Skeletal muscle satellite cell (primary cell): ENCODE results near the gene RETREG3.

ENCODE experiments used
- H3K27me3 ChIP-seq: 2 replicates; pipeline ENCODE4 v1.7.0; 2013; ENCODE audit warnings: low read length; ENCODE audit not compliant: control insufficient read depth, insufficient read depth
- H3K36me3 ChIP-seq: 2 replicates; pipeline ENCODE4 v1.7.0; 2013; ENCODE audit warnings: mild to moderate bottlenecking, control low read depth, low read length; ENCODE audit not compliant: insufficient read depth
- H3K4me1 ChIP-seq: 2 replicates; pipeline ENCODE4 v1.7.0; 2013; ENCODE audit warnings: low read length; ENCODE audit not compliant: control insufficient read depth, insufficient read depth
- H3K4me2 ChIP-seq: 2 replicates; pipeline ENCODE4 v1.7.0; 2013; ENCODE audit warnings: mild to moderate bottlenecking, low read length
- H3K4me3 ChIP-seq: 2 replicates; pipeline ENCODE4 v1.7.0; 2013; ENCODE audit warnings: low read length
- H3K9ac ChIP-seq: 2 replicates; pipeline ENCODE4 v1.7.0; 2013; ENCODE audit warnings: mild to moderate bottlenecking, low read depth, low read length, moderate library complexity
- H3K9me3 ChIP-seq: replicated peaks from 2 replicates; pipeline ENCODE4 v1.7.0; 2013; ENCODE audit warnings: mild to moderate bottlenecking, control low read depth, low read length

The RETREG3 gene

DNA sequence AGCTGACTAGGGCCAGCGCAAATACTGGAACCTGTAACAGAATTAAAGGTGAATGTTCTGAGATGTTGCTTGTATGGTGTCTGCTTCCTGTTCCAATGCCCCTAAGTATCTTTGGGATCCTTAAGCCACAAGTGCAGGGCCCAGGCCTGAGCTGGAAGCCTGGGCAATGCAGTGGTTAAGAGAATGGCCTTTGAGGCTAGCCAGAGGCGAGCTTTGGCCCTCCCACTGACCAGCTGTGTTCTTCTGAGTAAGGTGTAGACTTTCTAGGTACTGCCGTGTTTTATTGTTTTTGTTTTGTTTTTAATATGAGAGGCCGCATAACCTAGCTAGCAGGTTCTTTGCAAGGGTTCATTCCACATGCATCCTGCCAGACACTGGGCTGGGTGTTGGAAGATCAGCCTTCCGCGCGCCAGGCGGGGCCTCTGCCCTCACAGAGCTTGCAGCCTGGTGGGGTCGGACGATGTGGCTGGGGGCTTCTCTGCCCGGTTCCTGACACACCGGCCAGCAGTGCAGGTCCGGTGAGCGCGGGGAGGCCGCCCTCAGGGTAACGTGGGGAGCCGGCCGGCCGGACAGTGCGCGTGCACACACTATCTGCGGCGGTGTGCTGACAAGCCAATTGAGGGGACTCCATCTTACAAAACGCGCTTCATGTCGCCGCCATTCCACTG lies 42.8 kb downstream of the RETREG3 start:
- Histone ChIP-seq H3K4me3 (peak overlapping the region; percentile 92), H3K36me3 (peaks cover 56% of the 10 kb centered on the region), H3K4me2 (peak overlapping the region; percentile 94), H3K9ac (peak overlapping the region; percentile 89), H3K4me1 (peaks cover 46% of the 10 kb centered on the region), H3K27me3 (no peaks in the 10 kb centered on the region), H3K9me3 (no peaks in the 10 kb centered on the region)

DNA sequence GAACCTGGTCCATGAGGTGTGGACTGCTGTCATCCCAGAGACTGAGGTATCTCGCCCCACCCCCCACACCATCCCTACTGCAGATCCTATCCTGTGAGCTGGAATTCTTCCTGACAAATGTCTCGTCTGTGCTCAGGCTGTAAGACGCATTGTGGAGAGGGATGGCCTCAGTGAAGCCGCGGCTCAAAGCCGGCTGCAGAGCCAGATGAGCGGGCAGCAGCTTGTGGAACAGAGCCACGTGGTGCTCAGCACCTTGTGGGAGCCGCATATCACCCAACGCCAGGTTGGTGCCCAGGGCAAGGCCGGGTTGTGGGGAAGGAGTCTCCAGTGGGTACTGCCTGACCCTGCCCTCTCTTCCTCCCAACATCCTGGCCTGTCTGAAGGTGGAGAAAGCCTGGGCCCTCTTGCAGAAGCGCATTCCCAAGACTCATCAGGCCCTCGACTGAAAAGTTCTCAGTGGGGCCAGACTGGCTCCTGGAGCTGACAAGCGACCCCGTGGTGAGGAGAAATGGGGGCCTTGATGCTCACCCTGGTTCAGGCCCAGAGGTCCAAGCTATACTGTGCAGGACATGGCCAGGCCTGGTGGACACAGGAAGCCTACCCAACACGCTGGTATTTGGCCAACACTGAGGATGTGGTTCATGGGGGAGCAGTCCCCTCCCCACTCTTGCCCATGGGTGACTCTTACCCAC lies 43.5 kb downstream of the RETREG3 start:
- Histone ChIP-seq H3K27me3 (no peaks in the 10 kb centered on the region), H3K4me1 (peaks cover 48% of the 10 kb centered on the region), H3K4me3 (no peak overlapping the region), H3K9me3 (no peaks in the 10 kb centered on the region), H3K9ac (no peak overlapping the region), H3K4me2 (no peak overlapping the region), H3K36me3 (peaks cover 50% of the 10 kb centered on the region)

DNA sequence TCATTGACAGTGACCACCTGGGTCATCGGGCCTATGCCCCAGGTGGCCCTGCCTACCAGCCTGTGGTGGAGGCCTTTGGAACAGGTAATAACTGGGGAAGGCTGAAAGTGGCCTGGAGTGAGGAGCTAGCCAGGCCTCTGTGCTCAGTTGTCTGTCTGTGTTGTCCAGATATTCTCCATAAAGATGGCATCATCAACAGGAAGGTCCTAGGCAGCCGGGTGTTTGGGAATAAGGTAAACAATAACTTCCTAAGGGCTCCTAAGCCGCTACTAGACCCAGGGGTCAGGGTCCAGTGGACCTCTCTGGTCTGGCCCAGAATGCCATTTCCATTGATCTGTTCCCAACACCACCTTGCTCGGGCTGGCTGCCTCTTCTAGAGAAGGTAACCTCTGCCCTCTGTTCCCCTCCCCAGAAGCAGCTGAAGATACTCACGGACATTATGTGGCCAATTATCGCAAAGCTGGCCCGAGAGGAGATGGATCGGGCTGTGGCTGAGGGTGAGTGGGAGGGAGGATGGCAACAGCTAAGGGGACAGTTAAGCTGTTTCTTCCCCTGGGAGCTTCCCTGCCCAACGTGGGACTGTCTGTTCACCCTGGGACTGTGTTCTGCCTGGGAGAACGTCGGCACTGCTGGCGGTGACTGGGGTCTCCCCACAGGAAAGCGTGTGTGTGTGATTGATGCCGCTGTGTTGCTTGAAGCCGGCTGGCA lies 44.2 kb downstream of the RETREG3 start:
- peaks cover 49% of the 10 kb centered on the region for H3K4me1 ChIP-seq
- H3K4me3 ChIP-seq: no peak overlapping the region
- no peak overlapping the region for H3K9ac ChIP-seq
- no peaks in the 10 kb centered on the region for H3K9me3 ChIP-seq
- no peak overlapping the region for H3K4me2 ChIP-seq
- H3K27me3 ChIP-seq: no peaks in the 10 kb centered on the region
- H3K36me3 ChIP-seq: peaks cover 45% of the 10 kb centered on the region

DNA sequence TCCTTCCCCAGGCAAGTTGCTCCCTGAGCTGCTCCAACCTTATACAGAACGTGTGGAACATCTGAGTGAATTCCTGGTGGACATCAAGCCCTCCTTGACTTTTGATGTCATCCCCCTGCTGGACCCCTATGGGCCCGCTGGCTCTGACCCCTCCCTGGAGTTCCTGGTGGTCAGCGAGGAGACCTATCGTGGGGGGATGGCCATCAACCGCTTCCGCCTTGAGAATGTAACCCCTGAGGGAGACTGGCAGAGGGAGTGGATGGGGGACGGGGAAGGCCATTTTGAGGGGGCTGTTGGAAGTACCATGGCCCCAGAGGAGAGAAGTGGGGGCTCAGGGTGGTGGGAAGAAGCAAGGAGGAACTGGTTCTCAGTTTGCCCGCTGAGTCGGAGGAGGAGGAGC lies 45.2 kb downstream of the RETREG3 start:
- peak overlapping the region; percentile 89 for H3K9ac ChIP-seq
- no peaks in the 10 kb centered on the region for H3K27me3 ChIP-seq
- H3K9me3 ChIP-seq: no peaks in the 10 kb centered on the region
- H3K4me3 ChIP-seq: no peak overlapping the region
- H3K36me3 ChIP-seq: peaks cover 34% of the 10 kb centered on the region
- peaks cover 40% of the 10 kb centered on the region for H3K4me1 ChIP-seq
- H3K4me2 ChIP-seq: peak overlapping the region; percentile 97

DNA sequence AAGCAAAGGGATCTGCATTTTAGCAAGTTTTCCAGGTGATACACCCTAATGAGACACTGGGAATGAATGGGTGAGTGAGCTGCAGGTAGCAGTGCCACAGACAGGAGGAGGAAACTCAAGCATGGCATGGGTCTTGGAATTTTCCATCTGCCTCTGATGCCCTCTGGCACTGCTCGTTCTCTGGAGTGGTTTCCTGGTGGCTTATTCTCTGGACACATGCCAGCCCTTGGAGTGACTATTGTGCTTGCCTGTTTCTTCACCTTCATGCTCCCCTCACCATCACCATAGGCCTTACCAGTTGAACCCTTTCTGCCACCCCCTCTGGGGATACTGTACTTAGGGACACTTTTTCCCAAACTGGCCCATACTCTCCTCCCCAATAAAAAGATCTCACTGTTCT lies 45.6 kb downstream of the RETREG3 start:
- Histone ChIP-seq H3K4me3 (peak overlapping the region; percentile 77), H3K27me3 (no peaks in the 10 kb centered on the region), H3K36me3 (peaks cover 30% of the 10 kb centered on the region), H3K4me2 (peak overlapping the region; percentile 97), H3K4me1 (peaks cover 36% of the 10 kb centered on the region), H3K9ac (peak overlapping the region; percentile 89), H3K9me3 (no peaks in the 10 kb centered on the region)

DNA sequence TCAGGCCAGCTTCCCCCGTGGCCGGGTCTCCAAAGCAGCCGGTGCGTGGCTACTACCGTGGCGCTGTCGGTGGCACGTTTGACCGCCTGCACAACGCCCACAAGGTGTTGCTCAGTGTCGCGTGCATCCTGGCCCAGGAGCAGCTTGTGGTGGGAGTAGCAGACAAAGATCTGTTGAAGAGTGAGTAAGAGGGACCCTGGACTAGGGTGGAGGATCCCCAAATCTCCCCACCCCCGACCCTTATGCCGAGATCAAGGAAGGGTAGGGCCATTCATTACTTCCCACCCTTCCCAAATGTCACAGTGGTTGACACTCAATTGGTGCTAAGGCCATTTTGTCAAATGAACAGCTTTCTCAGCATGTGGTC lies 46.0 kb downstream of the RETREG3 start:
- no peaks in the 10 kb centered on the region for H3K9me3 ChIP-seq
- H3K9ac ChIP-seq: peak overlapping the region; percentile 89
- H3K4me3 ChIP-seq: peak overlapping the region; percentile 77
- H3K36me3 ChIP-seq: peaks cover 27% of the 10 kb centered on the region
- no peaks in the 10 kb centered on the region for H3K27me3 ChIP-seq
- H3K4me1 ChIP-seq: peaks cover 34% of the 10 kb centered on the region
- peak overlapping the region; percentile 97 for H3K4me2 ChIP-seq

DNA sequence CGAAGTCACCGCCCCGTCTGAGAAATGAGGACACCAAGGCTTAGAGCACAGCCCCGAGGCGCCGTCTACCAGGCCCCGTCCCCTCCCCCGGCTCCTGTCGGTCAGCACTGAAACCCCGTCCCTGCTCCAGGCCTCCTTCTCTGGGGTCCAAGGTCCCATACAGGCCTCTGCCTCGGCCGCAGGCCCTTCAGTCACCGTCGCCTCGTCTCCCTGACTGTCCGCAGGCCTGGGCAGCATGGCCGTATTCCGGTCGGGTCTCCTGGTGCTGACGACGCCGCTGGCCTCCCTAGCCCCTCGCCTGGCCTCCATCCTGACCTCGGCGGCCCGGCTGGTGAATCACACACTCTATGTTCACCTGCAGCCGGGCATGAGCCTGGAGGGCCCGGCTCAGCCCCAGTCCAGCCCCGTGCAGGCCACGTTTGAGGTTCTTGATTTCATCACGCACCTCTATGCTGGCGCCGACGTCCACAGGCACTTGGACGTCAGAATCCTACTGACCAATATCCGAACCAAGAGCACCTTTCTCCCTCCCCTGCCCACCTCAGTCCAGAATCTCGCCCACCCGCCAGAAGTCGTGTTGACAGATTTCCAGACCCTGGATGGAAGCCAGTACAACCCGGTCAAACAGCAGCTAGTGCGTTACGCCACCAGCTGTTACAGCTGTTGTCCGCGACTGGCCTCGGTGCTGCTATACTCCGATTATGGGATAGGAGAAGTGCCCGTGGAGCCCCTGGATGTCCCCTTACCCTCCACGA lies 46.6 kb downstream of the RETREG3 start:
- H3K4me1 ChIP-seq: peaks cover 30% of the 10 kb centered on the region
- H3K9ac ChIP-seq: peak overlapping the region; percentile 89
- H3K27me3 ChIP-seq: no peaks in the 10 kb centered on the region
- no peaks in the 10 kb centered on the region for H3K9me3 ChIP-seq
- H3K4me3 ChIP-seq: peak overlapping the region; percentile 77
- peaks cover 27% of the 10 kb centered on the region for H3K36me3 ChIP-seq
- peak overlapping the region; percentile 97 for H3K4me2 ChIP-seq

DNA sequence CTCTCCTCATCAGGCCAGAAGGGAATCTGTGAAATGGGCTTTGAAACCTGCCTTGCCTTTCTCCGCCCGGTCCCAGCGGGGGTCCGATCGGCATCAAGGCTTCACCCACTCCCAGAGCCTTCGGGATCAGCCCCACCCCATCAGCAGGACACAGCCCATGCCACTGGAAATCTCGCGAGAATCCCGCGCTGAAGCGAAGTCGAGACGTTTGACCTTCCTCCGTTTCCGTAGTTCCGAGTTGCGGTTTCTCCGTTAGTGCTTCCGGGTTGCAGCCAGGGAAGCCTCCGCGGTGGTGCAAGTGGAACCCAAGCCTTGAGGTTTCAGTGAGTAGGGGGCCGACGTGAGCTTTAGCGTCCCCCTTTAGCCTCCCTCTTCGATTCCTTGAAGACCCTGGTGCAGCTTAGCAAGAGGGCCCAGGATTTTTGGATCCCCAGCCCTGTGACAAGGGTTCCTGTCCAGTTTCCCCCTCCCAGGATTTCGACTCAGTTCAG lies 47.2 kb downstream of the RETREG3 start, which contains the start of gene COASY:
Gene COASY, plus strand, starts transcription at position 252 of the 491 bp plus-strand sequence. CDS start 475 bp downstream, outside the sequence.
- no peaks in the 10 kb centered on the region for H3K9me3 ChIP-seq
- peaks cover 30% of the 10 kb centered on the region for H3K4me1 ChIP-seq
- H3K36me3 ChIP-seq: peaks cover 27% of the 10 kb centered on the region

DNA sequence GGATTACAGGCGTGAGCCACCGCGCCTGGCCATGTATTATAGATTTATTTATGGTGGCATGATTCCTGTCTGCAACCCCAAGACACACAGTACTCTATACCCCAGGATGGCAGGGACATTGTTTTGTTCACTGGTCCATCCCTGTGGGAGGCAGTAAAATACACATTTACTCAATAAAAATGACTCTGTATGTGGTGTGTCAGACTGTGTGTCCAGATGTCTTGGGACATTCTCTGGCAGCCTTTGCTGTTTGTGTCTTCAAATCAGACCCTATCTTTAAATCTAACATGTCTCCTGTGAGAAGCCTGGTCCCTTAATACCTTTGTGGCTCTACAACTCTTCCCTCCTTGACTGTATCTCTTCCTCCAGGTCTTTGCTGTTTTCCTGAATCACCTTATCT lies 48.9 kb downstream of the RETREG3 start:
- Histone ChIP-seq H3K4me2 (no peak overlapping the region), H3K9ac (no peak overlapping the region), H3K4me1 (peaks cover 25% of the 10 kb centered on the region), H3K36me3 (peaks cover 13% of the 10 kb centered on the region), H3K27me3 (no peaks in the 10 kb centered on the region), H3K9me3 (no peaks in the 10 kb centered on the region), H3K4me3 (no peak overlapping the region)

More for the DNA sequence above, 47.2 kb downstream of the RETREG3 start, which contains the start of gene COASY:
- Histone ChIP-seq H3K4me3 (peak within 1 kb of the TSS; percentile 77), H3K9ac (peak within 1 kb of the TSS; percentile 89), H3K4me2 (peak within 1 kb of the TSS; percentile 97), H3K27me3 (no peaks in the 10 kb centered on the region)

DNA sequence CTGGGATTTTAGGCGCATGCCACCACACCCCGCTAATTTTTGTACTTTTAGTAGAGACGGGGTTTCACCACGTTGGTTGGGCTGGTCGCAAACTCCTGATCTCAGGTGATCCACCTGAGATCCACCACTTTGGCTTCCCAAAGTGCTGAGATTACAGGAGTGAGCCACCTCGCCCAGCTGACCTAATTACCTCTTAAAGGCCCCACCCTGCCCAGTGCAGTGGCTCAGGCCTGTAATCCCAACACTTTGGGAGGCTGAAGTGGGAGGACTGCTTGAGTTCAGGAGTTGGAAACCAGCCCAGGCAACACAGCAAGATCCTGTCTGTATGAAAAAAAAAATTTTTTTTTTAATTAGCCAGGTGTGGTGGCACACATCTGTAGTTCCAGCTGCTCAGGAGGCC lies 50.1 kb downstream of the RETREG3 start:
- H3K36me3 ChIP-seq: peaks cover 1% of the 10 kb centered on the region
- peaks cover 29% of the 10 kb centered on the region for H3K4me1 ChIP-seq
- H3K4me3 ChIP-seq: no peak overlapping the region
- no peak overlapping the region for H3K9ac ChIP-seq
- no peaks in the 10 kb centered on the region for H3K27me3 ChIP-seq
- H3K9me3 ChIP-seq: no peaks in the 10 kb centered on the region
- no peak overlapping the region for H3K4me2 ChIP-seq
